Chondrocyte (in vitro differentiated cells): Measurements from ENCODE around the gene PPARA. TPM values are rescaled to one million over a fixed set of nuclear protein-coding genes. Genes with fewer than 3 reads are reported as not detected.

Experiments used
- DNase-seq: peaks from one replicate; pipeline ENCODE4 v3.0.0; 2021; ENCODE audit warnings: mixed read lengths, low spot score
- H3K27ac Mint-ChIP-seq: one replicate; pipeline ENCODE4 v1.8.0; 2021; ENCODE audit warnings: mild to moderate bottlenecking, moderate library complexity, mixed read lengths; ENCODE audit not compliant: unreplicated experiment
- H3K27me3 Mint-ChIP-seq: 2 replicates; pipeline ENCODE4 v1.8.0; 2021; ENCODE audit warnings: low read depth, mixed read lengths
- H3K36me3 Mint-ChIP-seq: 2 replicates; pipeline ENCODE4 v1.8.0; 2021; ENCODE audit warnings: low read depth, mixed read lengths
- H3K4me1 Mint-ChIP-seq: 2 replicates; pipeline ENCODE4 v1.8.0; 2021; ENCODE audit warnings: low read depth, mild to moderate bottlenecking, mixed read lengths
- H3K4me3 Mint-ChIP-seq: one replicate; pipeline ENCODE4 v1.8.0; 2021; ENCODE audit warnings: mild to moderate bottlenecking, moderate library complexity, mixed read lengths; ENCODE audit not compliant: unreplicated experiment
- H3K9me3 Mint-ChIP-seq: 2 replicates; pipeline ENCODE4 v1.8.0; 2021; ENCODE audit warnings: low read depth, mixed read lengths
- total RNA-seq: library from RNA; stranded (reverse); gene quantifications from 3 replicates; pipeline ENCODE4 v1.2.1, GENCODE V29; 2021
- TF ChIP-seq, protein P1 (sequence below): fragments of 200-600 bp; sonication (generic); IDR thresholded peaks from 2 replicates; pipeline ENCODE4 v1.5.0; 2021; ENCODE audit warnings: antibody characterized with exemption, mild to moderate bottlenecking, moderate library complexity

Gene PPARA
- total RNA-seq, 1 donor from 2014 or later, result 16.0 TPM

DNA sequence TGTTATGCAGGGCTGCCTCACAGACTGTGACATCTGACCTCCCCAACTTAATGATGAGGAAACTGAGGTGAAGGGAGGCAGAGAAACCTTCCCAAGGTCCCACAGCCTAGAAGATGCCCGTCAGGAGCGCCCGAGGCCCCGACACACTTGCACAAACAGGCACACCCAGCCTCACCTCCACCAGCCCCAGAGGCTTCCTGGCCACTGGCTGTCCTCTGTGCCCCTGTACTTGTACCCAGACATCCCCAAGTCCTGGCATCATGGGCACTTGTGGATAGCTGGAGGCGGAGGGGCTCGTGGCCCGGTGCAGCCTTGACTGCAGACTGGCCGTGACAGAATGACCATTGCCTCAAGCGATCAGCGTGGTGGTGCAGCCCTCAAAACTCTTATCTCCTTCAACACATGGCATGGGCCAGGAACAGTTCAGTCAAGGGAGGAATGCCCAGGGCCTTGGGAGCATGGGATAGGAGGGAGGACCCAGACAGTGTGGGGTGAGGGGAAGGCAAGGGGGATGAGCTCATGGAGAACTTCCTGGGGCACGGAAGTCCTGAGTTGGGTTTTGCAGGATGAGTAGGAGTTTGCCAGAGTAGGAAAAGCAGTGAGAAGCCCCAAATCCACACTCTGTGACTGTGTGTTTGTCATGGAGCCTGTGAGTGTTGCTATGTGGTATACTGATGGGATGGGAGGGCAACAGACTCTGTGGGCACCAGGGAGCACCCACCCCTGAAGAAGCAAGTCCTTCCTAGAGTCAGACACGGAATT, 25.8 kb upstream of the PPARA start:
- H3K4me3 Mint-ChIP-seq, result no peak overlapping the region

DNA sequence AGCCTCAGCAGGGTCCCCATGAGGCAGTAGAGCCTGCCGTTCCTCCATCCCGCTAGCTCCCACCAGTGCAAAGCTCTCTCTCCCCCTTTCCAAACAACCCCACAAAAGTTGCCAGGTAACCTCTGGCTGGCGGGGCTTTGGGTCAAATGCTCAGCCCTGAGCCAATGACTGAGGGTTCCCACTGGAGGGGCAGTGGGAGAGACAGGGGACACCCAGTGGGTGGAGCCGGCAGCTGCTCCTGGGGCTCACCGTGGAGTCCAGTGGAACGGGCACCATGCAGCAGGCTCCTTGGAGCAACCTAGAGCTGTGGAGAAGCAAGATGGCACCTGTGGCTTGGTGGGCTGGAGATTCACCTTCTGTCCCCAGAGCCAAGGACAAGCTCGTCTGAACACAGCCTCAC, 25.0 kb upstream of the PPARA start:
- Mint-ChIP-seq H3K4me3 (no peak overlapping the region), H3K4me1 (no peaks in the 10 kb centered on the region), H3K27ac (no peak overlapping the region), H3K27me3 (no peaks in the 10 kb centered on the region), H3K36me3 (no peaks in the 10 kb centered on the region), H3K9me3 (no peaks in the 10 kb centered on the region)
- DNase-seq, result no peak
- TF ChIP-seq, protein P1, sequence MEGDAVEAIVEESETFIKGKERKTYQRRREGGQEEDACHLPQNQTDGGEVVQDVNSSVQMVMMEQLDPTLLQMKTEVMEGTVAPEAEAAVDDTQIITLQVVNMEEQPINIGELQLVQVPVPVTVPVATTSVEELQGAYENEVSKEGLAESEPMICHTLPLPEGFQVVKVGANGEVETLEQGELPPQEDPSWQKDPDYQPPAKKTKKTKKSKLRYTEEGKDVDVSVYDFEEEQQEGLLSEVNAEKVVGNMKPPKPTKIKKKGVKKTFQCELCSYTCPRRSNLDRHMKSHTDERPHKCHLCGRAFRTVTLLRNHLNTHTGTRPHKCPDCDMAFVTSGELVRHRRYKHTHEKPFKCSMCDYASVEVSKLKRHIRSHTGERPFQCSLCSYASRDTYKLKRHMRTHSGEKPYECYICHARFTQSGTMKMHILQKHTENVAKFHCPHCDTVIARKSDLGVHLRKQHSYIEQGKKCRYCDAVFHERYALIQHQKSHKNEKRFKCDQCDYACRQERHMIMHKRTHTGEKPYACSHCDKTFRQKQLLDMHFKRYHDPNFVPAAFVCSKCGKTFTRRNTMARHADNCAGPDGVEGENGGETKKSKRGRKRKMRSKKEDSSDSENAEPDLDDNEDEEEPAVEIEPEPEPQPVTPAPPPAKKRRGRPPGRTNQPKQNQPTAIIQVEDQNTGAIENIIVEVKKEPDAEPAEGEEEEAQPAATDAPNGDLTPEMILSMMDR, result no peak

More for the DNA sequence above, 25.8 kb upstream of the PPARA start:
- no peaks in the 10 kb centered on the region for H3K27me3 Mint-ChIP-seq
- no peaks in the 10 kb centered on the region for H3K36me3 Mint-ChIP-seq
- TF ChIP-seq, protein P1, result no peak
- no peak overlapping the region for H3K27ac Mint-ChIP-seq
- no peaks in the 10 kb centered on the region for H3K9me3 Mint-ChIP-seq
- DNase-seq, result no peak
- no peaks in the 10 kb centered on the region for H3K4me1 Mint-ChIP-seq

DNA sequence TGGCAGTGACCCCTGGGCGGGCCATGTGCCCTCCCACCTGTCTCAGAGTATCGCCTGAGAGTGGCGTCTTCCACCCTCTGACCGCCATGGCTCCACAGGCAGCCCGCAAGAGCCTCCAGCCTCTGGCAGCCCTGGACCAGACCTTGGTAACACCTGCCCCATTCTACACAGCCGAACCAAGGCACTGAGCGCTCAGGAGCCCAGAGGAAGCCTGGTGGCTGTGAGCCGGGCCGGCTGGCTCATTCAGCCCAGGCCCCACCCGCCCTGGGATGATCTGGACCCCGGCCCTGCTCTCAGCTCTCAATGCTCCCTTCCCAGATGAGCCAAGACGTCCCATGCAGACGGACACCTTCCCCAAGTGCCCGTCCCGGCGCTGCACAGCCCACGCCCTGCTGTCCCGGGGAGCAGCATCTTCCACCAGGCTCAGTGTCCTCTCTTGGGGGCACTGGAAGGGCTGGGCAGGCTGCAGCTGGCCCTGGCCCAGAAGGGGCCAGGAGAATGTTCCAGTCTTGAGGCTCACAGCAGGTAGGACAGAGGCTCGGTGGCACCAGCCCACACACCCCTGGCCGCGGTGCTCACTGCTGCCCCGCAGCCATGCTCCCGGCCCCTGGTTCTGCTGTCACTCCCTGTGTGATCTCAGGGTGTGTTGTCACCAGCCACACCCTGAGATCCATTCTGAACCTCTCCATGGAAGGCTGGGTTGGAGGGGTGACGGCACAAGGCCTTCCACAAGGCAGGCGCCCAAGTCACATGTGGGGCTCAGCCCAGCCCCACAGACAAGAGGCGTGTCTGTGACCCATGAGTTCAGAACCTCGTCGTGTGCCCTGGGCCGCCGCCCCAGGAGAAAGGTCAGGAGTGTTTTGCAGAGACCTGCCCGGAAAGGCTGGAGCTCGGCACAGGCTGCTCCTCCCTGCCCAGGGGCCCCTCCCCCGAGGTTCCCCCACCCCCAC, 24.2 kb upstream of the PPARA start:
- no peak overlapping the region for H3K27ac Mint-ChIP-seq
- no peaks in the 10 kb centered on the region for H3K36me3 Mint-ChIP-seq
- H3K9me3 Mint-ChIP-seq, result no peaks in the 10 kb centered on the region
- TF ChIP-seq, protein P1, result no peak
- no peak for DNase-seq
- H3K4me1 Mint-ChIP-seq, result no peaks in the 10 kb centered on the region
- H3K27me3 Mint-ChIP-seq, result no peaks in the 10 kb centered on the region
- H3K4me3 Mint-ChIP-seq, result no peak overlapping the region

DNA sequence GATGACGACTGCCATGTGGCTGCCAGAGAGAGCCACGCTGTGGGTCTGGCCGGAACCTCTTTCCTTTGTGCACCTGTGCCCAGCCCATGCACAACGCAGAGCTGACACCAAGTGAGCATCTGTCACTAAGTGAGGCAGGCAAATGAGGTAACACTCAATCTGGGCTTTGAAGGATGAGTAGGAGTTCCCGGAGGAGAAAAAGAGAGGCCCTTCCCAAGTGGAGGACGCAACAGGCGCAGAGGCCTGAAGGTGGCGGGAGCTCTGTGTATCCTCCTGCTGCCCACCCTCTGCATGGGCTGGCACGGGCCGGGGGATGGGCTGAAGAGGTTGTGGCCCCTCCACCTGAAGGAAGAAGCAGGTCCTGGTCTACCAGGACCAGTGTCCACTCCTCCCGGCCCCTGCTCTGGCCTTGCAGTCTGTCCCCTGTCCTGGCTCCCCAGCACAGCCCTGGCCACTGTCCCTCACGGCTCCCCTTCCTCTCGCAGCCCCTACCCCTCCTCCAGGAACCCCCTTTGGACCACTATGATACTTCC, 23.4 kb upstream of the PPARA start:
- H3K27me3 Mint-ChIP-seq, result no peaks in the 10 kb centered on the region
- H3K36me3 Mint-ChIP-seq, result no peaks in the 10 kb centered on the region
- no peak overlapping the region for H3K4me3 Mint-ChIP-seq

More for the DNA sequence above, 23.4 kb upstream of the PPARA start:
- H3K27ac Mint-ChIP-seq, result no peak overlapping the region
- TF ChIP-seq, protein P1, result no peak
- no peak for DNase-seq
- no peaks in the 10 kb centered on the region for H3K4me1 Mint-ChIP-seq
- no peaks in the 10 kb centered on the region for H3K9me3 Mint-ChIP-seq
